Fibroblast of skin of left biceps (primary cell): Measurements from ENCODE around the gene CCL14.
"Not testable (repeated sequence)": the region's sequence is repeated elsewhere in the genome, so short reads cannot be mapped to it uniquely, and the experiment has no call there.

ENCODE experiments used
- DNase-seq, 2 experiments: peaks; one replicate each; pipeline ENCODE4 v3.0.0-alpha.2; 2013; ENCODE audit warnings: low read depth in 2 of 2

CCL14 gene

GRCh38 chr17:35986643-35987042 is at the start of gene CCL14:
TSS of gene CCL14 (minus strand) at chr17:35986729. CDS start at chr17:35986649, 80 bp downstream.
- DNase-seq = no peak

GRCh38 chr17:36036235-36036634 is 49.7 kb upstream of the CCL14 start:
- no peak for DNase-seq

GRCh38 chr17:36034127-36034526 is 47.6 kb upstream of the CCL14 start:
- DNase-seq = no peak

GRCh38 chr17:36030956-36031355 is 44.4 kb upstream of the CCL14 start:
- no peak for DNase-seq

- no peak for DNase-seq
Observed at GRCh38 chr17:36027761-36028160, 41.2 kb upstream of the CCL14 start.

- no peak for DNase-seq
Observed at GRCh38 chr17:36024106-36024869, 37.8 kb upstream of the CCL14 start.

GRCh38 chr17:36019423-36019822 is 32.9 kb upstream of the CCL14 start:
- DNase-seq = no peak

GRCh38 chr17:36017799-36018198 is 31.3 kb upstream of the CCL14 start, which contains the start of gene CCL23:
TSS of gene CCL23 (minus strand) at chr17:36017972. CDS start at chr17:36017897, 75 bp downstream.
- no peak for DNase-seq

GRCh38 chr17:36016555-36016954 is 30.0 kb upstream of the CCL14 start:
- DNase-seq = no peak

GRCh38 chr17:36015895-36016294 is 29.4 kb upstream of the CCL14 start:
- DNase-seq = not testable (repeated sequence)

GRCh38 chr17:36014946-36015345 is 28.4 kb upstream of the CCL14 start:
- no peak for DNase-seq

- DNase-seq = no peak
Observed at GRCh38 chr17:36011201-36011600, 24.7 kb upstream of the CCL14 start.

GRCh38 chr17:36008998-36009665 is 22.6 kb upstream of the CCL14 start:
- no peak for DNase-seq

GRCh38 chr17:36004594-36005108 is 18.1 kb upstream of the CCL14 start:
- no peak for DNase-seq

GRCh38 chr17:36002631-36003030 is 16.1 kb upstream of the CCL14 start:
- no peak for DNase-seq

- no peak for DNase-seq
Observed at GRCh38 chr17:36001862-36002603, 15.5 kb upstream of the CCL14 start.

GRCh38 chr17:36001110-36001771 is 14.7 kb upstream of the CCL14 start, which contains the start of gene CCL15:
TSS of gene CCL15 (minus strand) at chr17:36001553. CDS start at chr17:36001492, 61 bp downstream.
- no peak for DNase-seq

GRCh38 chr17:36000732-36001109 is 14.2 kb upstream of the CCL14 start:
- no peak for DNase-seq

GRCh38 chr17:35998756-35999155 is 12.2 kb upstream of the CCL14 start:
- no peak for DNase-seq

- no peak for DNase-seq
Observed at GRCh38 chr17:35998018-35998545, 11.6 kb upstream of the CCL14 start.

- DNase-seq = not testable (repeated sequence)
Observed at GRCh38 chr17:35995346-35995745, 8.8 kb upstream of the CCL14 start.
